ENCODE data around the gene GRID2. TPM values are rescaled to one million over a fixed set of nuclear protein-coding genes. Genes with fewer than 3 reads are reported as not detected.

GRID2 gene
- polyA plus RNA-seq, 1 experiment: not detected

DNA sequence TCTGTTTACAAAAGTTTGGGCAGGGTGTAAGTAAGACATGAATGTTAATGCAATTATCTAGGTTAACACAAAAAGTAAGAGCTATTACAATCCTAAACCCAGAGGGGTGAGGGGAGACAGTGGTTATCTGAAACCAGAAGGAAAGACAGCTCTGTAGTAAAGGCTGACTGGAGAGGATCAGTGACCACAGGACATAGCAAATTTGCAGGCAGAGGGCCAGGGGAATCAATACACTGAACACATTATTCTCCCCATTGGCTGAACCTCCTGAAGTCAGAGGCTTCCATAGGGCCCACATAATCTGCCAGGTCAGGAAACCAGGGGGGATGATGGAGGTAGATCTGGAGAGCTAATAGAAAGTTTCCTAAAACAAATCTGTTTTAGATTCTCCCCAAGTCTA is 835.4 kb downstream of the GRID2 start:
- ChIA-PET CTCF (no interaction called here), POLR2A (no interaction called here)
- Histone ChIP-seq H3K27ac (ENCODE audit: low read depth, low read length) (no peak overlapping the region), H3K9me3 (ENCODE audit: control insufficient read depth, insufficient read depth, low read length) (no peaks in the 10 kb centered on the region), H3K4me3 (ENCODE audit: low read depth, low read length) (no peak overlapping the region), H3K27me3 (ENCODE audit: control insufficient read depth, insufficient read depth, low read length) (no peaks in the 10 kb centered on the region)
- TF ChIP-seq, protein P1, sequence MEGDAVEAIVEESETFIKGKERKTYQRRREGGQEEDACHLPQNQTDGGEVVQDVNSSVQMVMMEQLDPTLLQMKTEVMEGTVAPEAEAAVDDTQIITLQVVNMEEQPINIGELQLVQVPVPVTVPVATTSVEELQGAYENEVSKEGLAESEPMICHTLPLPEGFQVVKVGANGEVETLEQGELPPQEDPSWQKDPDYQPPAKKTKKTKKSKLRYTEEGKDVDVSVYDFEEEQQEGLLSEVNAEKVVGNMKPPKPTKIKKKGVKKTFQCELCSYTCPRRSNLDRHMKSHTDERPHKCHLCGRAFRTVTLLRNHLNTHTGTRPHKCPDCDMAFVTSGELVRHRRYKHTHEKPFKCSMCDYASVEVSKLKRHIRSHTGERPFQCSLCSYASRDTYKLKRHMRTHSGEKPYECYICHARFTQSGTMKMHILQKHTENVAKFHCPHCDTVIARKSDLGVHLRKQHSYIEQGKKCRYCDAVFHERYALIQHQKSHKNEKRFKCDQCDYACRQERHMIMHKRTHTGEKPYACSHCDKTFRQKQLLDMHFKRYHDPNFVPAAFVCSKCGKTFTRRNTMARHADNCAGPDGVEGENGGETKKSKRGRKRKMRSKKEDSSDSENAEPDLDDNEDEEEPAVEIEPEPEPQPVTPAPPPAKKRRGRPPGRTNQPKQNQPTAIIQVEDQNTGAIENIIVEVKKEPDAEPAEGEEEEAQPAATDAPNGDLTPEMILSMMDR (IDR thresholded peaks at IDR 0.05; ENCODE audit: low read depth, low read length): no peak
- no peak for DNase-seq (ENCODE audit: low read depth, low spot score)

GRCh38 chr4:93143902-93144301 is 840.1 kb downstream of the GRID2 start:
- CTCF ChIA-PET: no interaction called here
- DNase-seq (ENCODE audit: low read depth, low spot score): no peak
- POLR2A ChIA-PET: no interaction called here
- TF ChIP-seq, protein P1 (IDR thresholded peaks at IDR 0.05; ENCODE audit: low read depth, low read length): no peak
- Histone ChIP-seq H3K27ac (ENCODE audit: low read depth, low read length) (no peak overlapping the region), H3K9me3 (ENCODE audit: control insufficient read depth, insufficient read depth, low read length) (no peaks in the 10 kb centered on the region), H3K4me3 (ENCODE audit: low read depth, low read length) (no peak overlapping the region), H3K27me3 (ENCODE audit: control insufficient read depth, insufficient read depth, low read length) (no peaks in the 10 kb centered on the region)

- H3K4me3 ChIP-seq (ENCODE audit: low read depth, low read length): no peak overlapping the region
- H3K9me3 ChIP-seq (ENCODE audit: control insufficient read depth, insufficient read depth, low read length): no peaks in the 10 kb centered on the region
- no peak overlapping the region for H3K27ac ChIP-seq (ENCODE audit: low read depth, low read length)
- ChIA-PET CTCF (no interaction called here), POLR2A (no interaction called here)
- DNase-seq (ENCODE audit: low read depth, low spot score): no peak
- H3K27me3 ChIP-seq (ENCODE audit: control insufficient read depth, insufficient read depth, low read length): no peaks in the 10 kb centered on the region
- TF ChIP-seq, protein P1 (IDR thresholded peaks at IDR 0.05; ENCODE audit: low read depth, low read length): no peak
These were observed 840.9 kb downstream of the GRID2 start for GRCh38 chr4:93144644-93145043.

- ChIA-PET CTCF (no interaction called here), POLR2A (interaction anchor here (0.6 kb wide), 1 partner anchor 241 kb away, joined by 3 read pairs; no protein-coding TSS in a partner anchor)
- H3K27me3 ChIP-seq (ENCODE audit: control insufficient read depth, insufficient read depth, low read length): no peaks in the 10 kb centered on the region
- TF ChIP-seq, protein P1 (IDR thresholded peaks at IDR 0.05; ENCODE audit: low read depth, low read length): no peak
- no peak overlapping the region for H3K4me3 ChIP-seq (ENCODE audit: low read depth, low read length)
- H3K27ac ChIP-seq (ENCODE audit: low read depth, low read length): no peak overlapping the region
- no peaks in the 10 kb centered on the region for H3K9me3 ChIP-seq (ENCODE audit: control insufficient read depth, insufficient read depth, low read length)
- DNase-seq (ENCODE audit: low read depth, low spot score): no peak
These were observed 843.9 kb downstream of the GRID2 start for GRCh38 chr4:93147524-93148212.

GRCh38 chr4:93152491-93152890 is 848.7 kb downstream of the GRID2 start:
- no peak overlapping the region for H3K4me3 ChIP-seq (ENCODE audit: low read depth, low read length)
- H3K27me3 ChIP-seq (ENCODE audit: control insufficient read depth, insufficient read depth, low read length): no peaks in the 10 kb centered on the region
- TF ChIP-seq, protein P1 (IDR thresholded peaks at IDR 0.05; ENCODE audit: low read depth, low read length): no peak
- no peaks in the 10 kb centered on the region for H3K9me3 ChIP-seq (ENCODE audit: control insufficient read depth, insufficient read depth, low read length)
- no peak for DNase-seq (ENCODE audit: low read depth, low spot score)
- POLR2A ChIA-PET: no interaction called here
- no peak overlapping the region for H3K27ac ChIP-seq (ENCODE audit: low read depth, low read length)
- CTCF ChIA-PET: no interaction called here

Data from AG04450 (cell line).